HT-29 (cell line): ENCODE data around the gene MMP14. TPM values are rescaled to one million over a fixed set of nuclear protein-coding genes. Genes with fewer than 3 reads are reported as not detected.
"Not testable (repeated sequence)": the region's sequence is repeated elsewhere in the genome, so short reads cannot be mapped to it uniquely, and the experiment has no call there.

Experiments
- DNase-seq: peaks from one replicate; pipeline ENCODE4 v3.0.0-alpha.2; 2015; ENCODE audit warnings: low spot score
- total RNA-seq: library from RNA; depleted of rRNA; stranded (reverse); fragments of >200 nt; shearing (Covaris generic); gene quantifications from 2 replicates; pipeline ENCODE4 v1.2.3, GENCODE V29; 2014; rRNA removed

The MMP14 gene
- total RNA-seq = 1.7 and 3.9 TPM in 2 replicates

- DNase-seq = no peak
Measured at GRCh38 chr14:22836301-22837113, at the start of gene MMP14. Gene MMP14 (plus strand): TSS chr14:22836585. CDS start chr14:22836818, 233 bp downstream.

GRCh38 chr14:22786685-22787084 lies 49.7 kb upstream of the MMP14 start:
- DNase-seq = no peak

GRCh38 chr14:22791301-22791700 lies 45.1 kb upstream of the MMP14 start:
- DNase-seq = no peak

GRCh38 chr14:22792158-22792557 lies 44.2 kb upstream of the MMP14 start:
- no peak for DNase-seq

- not testable (repeated sequence) for DNase-seq
Measured at GRCh38 chr14:22793550-22793949, 42.8 kb upstream of the MMP14 start.

GRCh38 chr14:22793976-22794375 lies 42.4 kb upstream of the MMP14 start:
- no peak for DNase-seq

GRCh38 chr14:22794551-22794951 lies 41.8 kb upstream of the MMP14 start:
- DNase-seq = no peak

GRCh38 chr14:22796087-22796707 lies 40.2 kb upstream of the MMP14 start:
- no peak for DNase-seq

GRCh38 chr14:22797017-22797917 lies 39.1 kb upstream of the MMP14 start:
- DNase-seq = no peak

GRCh38 chr14:22798528-22798927 lies 37.9 kb upstream of the MMP14 start:
- DNase-seq = no peak

- no peak for DNase-seq
Measured at GRCh38 chr14:22800346-22800745, 36.0 kb upstream of the MMP14 start.

- no peak for DNase-seq
Measured at GRCh38 chr14:22801716-22802115, 34.7 kb upstream of the MMP14 start.

GRCh38 chr14:22802860-22803686 lies 33.3 kb upstream of the MMP14 start:
- no peak for DNase-seq

GRCh38 chr14:22803687-22803974 lies 32.8 kb upstream of the MMP14 start:
- no peak for DNase-seq

- not testable (repeated sequence) for DNase-seq
Measured at GRCh38 chr14:22805235-22805634, 31.1 kb upstream of the MMP14 start.

- DNase-seq = no peak
Measured at GRCh38 chr14:22807432-22808087, 28.8 kb upstream of the MMP14 start.

GRCh38 chr14:22808388-22809209 lies 27.8 kb upstream of the MMP14 start:
- no peak for DNase-seq

GRCh38 chr14:22811722-22812121 lies 24.7 kb upstream of the MMP14 start:
- no peak for DNase-seq

GRCh38 chr14:22812744-22813143 lies 23.6 kb upstream of the MMP14 start:
- no peak for DNase-seq

GRCh38 chr14:22813145-22813544 lies 23.2 kb upstream of the MMP14 start:
- DNase-seq = no peak
